NB4 (cell line): ENCODE results near the gene FCER2.

Source experiments
- DNase-seq: peaks from one replicate; pipeline ENCODE4 v3.0.0; 2010; ENCODE audit warnings: low read depth
- H3K4me3 ChIP-seq: one replicate; pipeline ENCODE4 v1.5.1; 2011; ENCODE audit warnings: mild to moderate bottlenecking, low read depth, low read length, moderate library complexity
- MYC ChIP-seq: IDR thresholded peaks from 2 replicates; pipeline ENCODE4 v1.6.1; 2011; ENCODE audit warnings: low read depth, low read length
- POLR2A ChIP-seq: IDR thresholded peaks from 2 replicates; pipeline ENCODE4 v1.6.1; 2011; ENCODE audit warnings: mild to moderate bottlenecking; ENCODE audit not compliant: insufficient read length; ENCODE audit errors: extremely low read depth
- TF ChIP-seq, protein P1 (sequence below): IDR thresholded peaks from one replicate; pipeline ENCODE4 v1.5.1; 2012; ENCODE audit warnings: low read depth, low read length
- TF ChIP-seq, protein P2 (sequence below): IDR thresholded peaks from 2 replicates; pipeline ENCODE4 v1.6.1; 2011; ENCODE audit warnings: low read depth, low read length

Gene FCER2

DNA sequence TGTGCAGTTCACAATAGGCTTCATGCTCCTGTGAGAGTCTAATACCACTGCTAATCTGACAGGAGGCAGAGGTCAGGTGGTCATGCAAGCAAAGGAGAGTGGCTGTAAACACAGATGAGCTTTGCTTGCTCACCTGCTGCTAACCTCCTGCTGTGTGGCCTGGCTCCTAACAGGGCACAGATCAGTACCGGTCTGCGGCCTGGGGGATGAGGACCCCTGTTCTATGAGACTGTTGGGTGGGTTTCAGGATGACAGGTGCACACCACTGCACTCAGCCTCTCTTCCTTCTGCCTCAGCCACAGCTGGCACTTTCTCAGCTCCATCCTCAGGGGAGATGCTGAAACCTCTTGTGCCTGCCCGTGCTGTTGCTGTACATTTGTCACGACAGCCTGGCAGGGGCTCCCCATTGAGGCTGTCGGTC lies 20.3 kb upstream of the FCER2 start:
- TF ChIP-seq MYC (no peak), POLR2A (no peak)
- TF ChIP-seq, protein P1, sequence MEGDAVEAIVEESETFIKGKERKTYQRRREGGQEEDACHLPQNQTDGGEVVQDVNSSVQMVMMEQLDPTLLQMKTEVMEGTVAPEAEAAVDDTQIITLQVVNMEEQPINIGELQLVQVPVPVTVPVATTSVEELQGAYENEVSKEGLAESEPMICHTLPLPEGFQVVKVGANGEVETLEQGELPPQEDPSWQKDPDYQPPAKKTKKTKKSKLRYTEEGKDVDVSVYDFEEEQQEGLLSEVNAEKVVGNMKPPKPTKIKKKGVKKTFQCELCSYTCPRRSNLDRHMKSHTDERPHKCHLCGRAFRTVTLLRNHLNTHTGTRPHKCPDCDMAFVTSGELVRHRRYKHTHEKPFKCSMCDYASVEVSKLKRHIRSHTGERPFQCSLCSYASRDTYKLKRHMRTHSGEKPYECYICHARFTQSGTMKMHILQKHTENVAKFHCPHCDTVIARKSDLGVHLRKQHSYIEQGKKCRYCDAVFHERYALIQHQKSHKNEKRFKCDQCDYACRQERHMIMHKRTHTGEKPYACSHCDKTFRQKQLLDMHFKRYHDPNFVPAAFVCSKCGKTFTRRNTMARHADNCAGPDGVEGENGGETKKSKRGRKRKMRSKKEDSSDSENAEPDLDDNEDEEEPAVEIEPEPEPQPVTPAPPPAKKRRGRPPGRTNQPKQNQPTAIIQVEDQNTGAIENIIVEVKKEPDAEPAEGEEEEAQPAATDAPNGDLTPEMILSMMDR = no peak
- TF ChIP-seq, protein P2, sequence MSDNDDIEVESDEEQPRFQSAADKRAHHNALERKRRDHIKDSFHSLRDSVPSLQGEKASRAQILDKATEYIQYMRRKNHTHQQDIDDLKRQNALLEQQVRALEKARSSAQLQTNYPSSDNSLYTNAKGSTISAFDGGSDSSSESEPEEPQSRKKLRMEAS = no peak
- H3K4me3 ChIP-seq = no peak overlapping the region
- DNase-seq = no peak

DNA sequence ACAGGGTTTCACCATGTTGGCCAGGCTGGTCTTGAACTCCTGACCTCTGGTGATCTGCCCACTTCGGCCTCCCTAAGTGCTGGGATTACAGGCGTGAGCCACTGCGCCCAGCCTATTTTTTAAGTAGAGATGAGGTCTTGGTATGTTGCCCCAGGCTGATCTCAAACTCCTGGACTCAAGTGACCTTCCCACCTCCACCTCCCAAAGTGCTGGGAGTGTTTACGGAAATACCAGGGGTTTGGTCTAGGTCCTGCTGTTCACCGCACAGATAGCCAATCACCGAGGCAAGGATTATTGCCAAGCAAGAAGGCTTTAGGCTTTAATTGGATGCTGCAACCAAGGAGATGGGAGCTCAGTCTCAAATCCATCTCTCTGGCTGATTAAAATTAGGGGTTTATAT lies 18.4 kb upstream of the FCER2 start:
- no peak overlapping the region for H3K4me3 ChIP-seq
- TF ChIP-seq, protein P1 = no peak
- no peak for TF ChIP-seq MYC
- TF ChIP-seq, protein P2 = no peak
- TF ChIP-seq POLR2A = no peak
- DNase-seq = no peak

DNA sequence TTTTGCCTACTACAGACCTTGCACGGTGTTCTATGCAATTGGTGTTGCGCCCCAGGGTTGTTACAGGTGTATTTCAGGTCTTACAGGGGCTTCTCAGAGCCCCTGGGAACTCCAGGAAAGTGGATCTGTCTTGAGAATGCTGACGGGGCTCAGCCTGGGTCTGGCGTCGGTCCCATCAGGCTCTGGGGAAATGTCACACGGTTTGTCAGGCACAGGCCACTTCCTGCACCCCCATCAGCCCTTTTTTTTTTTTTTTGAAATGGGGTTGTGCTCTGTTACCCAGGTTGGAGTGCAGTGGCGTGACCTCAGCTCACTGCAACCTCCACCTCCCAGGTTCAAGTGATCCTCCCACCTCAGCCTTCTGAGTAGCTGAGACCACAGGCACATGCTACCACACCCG lies 16.7 kb upstream of the FCER2 start:
- H3K4me3 ChIP-seq = no peak overlapping the region
- TF ChIP-seq POLR2A (no peak), MYC (no peak)
- TF ChIP-seq, protein P1 = no peak
- TF ChIP-seq, protein P2 = no peak
- no peak for DNase-seq

DNA sequence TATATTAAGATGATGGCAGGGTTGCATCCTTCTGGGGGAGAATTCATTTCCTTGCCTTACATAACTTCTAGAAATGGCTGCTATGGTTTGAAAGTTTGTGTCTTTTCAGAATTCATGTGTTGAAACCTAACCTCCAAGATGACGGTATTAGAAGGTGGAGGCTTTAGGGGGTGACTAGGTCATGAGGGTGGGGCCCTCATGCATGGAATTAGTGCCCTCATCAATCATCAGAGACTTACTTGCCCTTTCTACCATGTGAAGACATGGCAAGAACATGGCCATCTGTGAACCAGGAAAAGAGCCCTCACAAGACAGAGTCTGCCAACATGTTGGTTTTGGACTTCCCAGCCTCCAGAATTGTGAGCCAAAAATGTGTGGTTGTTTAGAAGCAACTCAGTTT lies 14.8 kb upstream of the FCER2 start:
- TF ChIP-seq, protein P2 = no peak
- no peak for TF ChIP-seq POLR2A
- TF ChIP-seq MYC = no peak
- TF ChIP-seq, protein P1 = no peak

DNA sequence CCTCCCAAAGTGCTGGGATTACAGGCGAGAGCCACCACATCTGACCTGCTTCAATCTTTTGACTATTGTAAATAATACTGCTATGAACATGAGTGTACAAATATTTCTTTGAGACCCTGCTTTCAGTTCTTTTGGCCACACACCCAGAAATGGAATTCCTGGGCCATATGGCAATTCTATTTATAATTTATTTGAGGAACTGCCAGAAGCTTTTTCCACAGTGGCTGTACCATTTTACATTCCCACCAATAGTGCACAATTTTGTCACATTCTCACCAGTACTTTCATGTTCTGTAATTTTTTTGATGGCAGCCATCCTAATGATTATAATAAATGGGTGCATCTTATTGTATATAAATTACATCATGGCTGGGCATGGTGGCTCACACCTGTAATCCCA lies 13.7 kb upstream of the FCER2 start:
- no peak for DNase-seq
- TF ChIP-seq, protein P1 = no peak
- no peak for TF ChIP-seq POLR2A
- no peak for TF ChIP-seq MYC
- TF ChIP-seq, protein P2 = no peak
- no peak overlapping the region for H3K4me3 ChIP-seq

More for the DNA sequence above, 14.8 kb upstream of the FCER2 start:
- H3K4me3 ChIP-seq = no peak overlapping the region
- DNase-seq = no peak
